Measurements from ENCODE around the gene TMA7B.

The TMA7B gene

DNA sequence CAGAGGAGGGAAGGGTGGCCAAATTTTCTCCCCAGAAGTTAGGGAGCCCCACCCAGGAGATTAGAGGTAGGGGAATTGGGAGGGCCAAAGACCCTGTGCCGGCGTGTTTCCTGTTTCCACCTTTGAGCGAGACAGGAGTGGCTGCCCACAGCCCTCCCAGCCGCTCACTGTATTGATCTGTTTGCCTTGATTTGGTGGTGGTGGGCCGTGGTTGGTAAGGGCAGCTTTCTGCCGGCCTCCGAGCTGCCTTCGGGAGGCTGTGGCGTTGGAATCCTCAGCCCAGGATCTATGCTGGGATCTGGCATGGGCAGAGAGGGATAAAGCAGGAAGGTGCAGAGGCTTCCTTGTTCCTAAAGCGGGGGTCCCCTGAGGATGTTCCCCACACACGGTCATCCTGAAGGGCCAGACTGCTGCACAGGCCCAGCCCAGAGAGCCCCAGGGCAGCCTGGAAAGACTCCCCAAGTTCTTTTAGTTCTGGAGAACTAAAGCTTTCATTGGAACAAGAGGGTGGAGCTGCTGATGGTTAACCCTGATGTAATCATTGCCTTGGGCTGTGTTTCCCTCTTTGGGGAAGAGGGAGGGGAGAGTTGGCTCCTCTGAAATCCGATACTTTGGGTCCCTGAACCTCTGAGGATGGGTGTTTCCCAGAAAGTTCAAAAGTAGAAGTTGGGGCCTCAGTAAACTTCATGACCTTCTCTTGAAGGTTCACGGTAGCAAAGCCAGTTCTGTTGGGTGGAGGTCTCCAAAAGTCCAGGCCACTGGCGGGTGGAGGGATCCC lies 41.8 kb downstream of the TMA7B start:
- DNase-seq (ENCODE audit: low read depth in 2 of 2), result no peak

DNA sequence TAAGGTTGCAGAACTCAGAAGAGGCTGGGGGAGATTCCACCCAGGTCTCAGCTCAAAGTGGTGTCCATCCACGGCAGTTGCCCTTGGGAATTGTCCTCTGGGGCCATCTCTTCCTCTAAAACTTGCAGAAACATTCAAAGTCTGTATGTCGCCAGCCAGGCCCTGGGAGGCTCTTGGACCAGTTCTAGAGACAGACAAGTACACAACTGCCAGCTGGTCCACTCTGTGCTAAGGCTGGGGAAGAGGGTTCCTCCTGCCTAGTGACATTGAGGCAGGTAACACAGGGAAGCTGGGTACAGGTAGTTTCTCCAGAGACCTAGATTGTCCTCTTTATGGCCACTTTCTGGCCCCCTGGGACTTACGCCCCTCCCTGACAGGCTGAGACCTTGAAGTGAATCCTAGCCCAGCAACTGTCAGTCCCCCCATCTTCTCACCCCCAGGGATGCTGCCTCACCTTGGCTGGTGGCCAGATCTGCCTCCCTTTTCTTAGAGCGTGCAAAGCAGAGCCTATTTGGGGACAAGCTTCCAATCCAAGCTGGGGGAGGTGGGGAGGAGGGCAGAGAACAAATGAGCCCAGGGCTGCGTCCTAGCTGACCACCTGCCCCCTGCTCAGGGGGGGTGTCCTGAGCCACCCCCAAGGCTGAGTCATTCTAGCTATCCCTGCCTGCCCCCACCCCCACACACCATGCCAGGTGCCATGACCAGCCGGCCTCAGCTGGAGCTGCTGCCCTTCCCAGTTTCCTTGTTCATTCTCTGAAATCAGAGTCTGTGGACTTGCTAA lies 42.9 kb downstream of the TMA7B start:
- DNase-seq (ENCODE audit: low read depth in 2 of 2), result no peak

DNA sequence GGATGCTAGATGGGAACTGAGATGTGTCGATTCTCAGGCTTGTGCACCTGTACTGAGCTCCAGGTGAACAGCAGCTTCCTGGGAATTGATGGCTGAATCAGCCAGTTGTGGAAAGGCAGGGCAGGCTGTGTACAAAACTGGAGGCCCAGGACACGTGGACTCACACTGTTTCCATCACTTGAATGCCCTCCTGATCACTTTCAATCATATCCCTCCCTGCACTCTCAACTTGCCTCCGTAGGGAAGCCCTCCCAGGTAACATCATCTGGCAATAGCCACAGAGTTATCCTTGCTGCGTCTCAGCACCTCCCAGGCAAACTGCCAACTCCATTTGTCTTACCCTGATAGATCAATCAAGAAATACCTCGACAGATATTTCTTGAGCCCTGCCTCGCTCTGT lies 44.6 kb downstream of the TMA7B start:
- no peak for DNase-seq (ENCODE audit: low read depth in 2 of 2)

DNA sequence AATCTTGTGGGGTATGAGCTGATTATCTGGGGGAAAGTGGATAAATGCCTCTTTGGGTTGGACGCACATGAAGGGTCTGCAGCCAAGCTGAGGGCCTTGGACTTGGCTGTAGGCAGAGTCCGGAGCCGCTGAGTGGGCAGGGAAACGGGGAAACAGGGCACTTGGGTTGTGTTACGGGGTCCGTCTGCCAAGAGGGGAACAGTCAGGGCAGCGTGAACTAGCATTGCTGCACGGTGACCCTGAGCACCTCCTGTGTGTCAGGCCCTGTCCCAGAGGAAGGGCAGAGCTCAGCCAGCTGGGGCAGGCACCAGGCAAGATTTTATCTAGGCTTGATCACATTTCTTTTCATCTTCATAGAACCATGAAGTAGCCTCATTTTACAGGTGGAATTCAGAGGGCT lies 46.4 kb downstream of the TMA7B start:
- no peak for DNase-seq (ENCODE audit: low read depth in 2 of 2)

DNA sequence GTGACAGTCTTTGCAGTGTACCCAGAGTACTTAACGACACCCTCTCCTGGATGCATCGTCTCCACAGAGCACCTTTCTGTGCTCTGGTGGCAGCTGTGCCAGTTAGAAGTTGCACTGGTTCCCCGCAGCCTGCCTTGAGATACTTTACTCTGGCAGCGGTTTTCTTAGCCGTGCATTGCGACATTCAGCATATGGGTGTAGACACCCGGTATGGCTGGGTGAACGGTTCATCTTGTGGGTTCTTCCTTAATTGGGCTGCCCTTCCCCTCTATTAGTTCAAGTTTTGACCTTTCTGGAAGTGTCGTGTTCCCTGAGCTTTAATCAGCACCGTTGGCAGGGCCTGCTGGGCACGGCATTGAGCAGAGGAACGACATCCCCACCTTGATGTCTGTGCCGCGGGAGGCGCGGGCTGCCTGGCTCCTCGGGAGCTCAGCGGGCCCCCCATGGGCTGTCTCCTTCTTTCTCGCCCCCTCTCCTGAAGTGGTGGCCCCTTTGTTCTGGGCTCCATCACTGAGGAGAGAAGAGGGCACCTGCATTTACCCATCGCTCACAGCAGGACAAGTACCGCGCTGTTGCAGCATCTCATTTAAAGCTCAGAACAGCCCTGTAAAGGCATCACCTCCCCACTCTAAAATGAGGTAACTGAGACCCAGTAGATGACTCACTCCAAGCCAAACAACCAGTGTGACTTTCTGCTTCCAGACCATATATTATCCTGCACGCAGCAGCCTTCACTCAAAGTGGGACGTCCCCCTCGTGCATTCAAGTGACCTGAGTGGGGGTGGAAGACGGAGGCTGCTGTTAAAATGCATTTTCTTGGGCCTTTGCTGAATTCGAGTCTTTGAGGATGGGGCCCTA lies 47.9 kb downstream of the TMA7B start:
- no peak for DNase-seq (ENCODE audit: low read depth in 2 of 2)

DNA sequence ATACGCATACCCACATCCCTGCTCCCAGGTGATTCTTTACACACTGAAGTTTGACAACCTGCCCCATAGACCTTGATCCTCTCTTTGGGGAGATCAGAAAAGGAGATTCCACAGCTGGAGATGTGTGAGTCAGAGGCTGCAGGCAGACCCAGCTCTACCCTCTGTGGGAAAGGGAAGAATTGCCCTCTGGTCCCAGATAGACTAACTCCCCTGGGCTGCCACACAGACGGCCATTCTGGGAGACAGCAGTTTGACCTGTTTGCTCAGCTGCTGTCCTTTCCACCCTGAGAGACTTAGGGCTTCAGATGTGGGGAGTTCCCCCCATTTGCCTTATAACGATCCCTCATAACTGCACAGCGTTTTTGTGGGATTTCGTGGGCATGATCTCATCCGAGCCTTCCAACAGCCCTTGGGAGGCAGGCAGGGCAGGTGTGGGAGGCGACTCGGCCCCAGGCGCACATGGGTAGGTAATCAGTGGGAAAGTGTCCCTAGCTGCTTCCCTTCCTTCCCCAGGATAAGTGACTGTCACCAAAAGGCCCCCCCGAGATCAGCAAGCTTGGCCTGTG lies 48.6 kb downstream of the TMA7B start:
- DNase-seq (ENCODE audit: low read depth in 2 of 2), result no peak

DNA sequence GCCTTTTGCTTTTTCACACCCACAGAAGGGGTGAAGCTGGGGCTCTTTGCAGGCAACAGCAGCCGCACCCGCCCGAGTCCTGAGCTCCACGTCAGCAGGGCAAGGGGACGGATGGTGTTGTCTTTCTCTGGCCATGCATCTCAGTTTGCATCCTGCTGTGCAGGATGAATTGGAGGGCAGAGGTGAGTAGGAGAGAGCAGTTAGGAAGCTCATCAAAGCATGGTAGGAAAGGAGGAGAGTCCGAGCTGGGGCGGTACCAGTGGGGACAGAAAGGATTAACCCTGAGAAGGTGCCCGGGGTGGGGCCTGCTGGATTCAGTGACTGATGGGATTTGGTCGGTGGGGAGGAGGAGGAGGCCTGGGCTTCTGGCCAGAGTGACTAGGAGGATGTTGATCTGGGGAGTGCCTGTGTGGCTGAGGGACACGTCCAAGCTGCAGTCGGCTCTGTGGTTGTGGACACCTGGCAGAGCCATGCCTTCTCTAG lies 49.1 kb downstream of the TMA7B start:
- DNase-seq (ENCODE audit: low read depth in 2 of 2), result no peak

DNA sequence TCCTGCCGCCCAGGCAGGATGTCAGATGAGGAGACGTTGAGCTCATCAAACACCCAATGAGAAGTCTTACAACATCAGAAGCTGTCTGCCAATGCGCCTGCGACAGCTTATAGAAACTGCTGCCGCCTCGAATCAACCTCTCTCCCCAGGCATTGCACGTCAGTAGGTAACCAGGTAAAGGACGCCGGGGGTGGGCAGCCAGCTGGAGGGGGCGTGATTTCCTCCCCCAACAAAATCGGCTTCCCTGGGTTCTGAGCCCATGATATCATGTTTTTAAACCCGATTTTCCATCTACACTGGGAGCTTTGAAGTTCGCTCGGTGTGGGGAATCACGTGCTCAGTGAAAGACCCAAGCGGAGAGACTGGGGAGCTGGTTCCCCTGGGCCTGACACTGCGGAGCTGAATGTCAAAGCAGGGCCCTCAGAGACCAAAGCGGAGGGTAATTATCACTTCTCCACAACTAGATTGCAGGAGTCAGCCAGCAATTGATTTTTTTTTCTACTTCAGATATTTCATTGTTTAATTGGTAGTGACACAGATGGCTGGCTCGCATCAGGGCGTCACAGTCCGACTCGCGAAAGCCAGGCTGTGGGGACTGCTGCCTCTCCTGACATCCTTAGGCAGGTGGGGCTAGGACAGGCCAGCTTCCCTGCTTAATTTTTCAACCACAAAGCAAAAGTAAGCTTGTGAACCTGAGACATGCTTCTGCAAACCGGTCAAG lies 49.9 kb downstream of the TMA7B start:
- DNase-seq (ENCODE audit: low read depth in 2 of 2), result no peak

DNA sequence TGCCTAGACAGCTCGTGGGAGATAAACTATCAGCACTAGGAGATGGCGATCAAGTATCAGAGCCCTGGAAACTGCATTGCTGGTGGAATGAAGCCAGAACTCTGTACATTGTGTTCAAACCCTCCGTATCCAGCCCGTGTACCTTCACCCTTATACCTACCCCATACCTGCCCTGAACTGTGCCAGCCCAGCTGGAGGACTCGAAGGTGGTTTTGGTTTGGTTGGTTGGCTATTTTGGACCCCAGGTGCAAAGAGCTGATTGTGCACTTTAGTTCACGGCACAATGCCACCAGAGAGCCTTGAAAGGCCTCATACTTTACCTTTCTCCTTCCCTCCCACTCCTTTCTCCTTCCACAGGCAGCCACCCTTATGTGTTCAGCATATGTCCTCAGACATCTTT lies 50.5 kb downstream of the TMA7B start:
- DNase-seq (ENCODE audit: low read depth in 2 of 2), result no peak

Measured in stimulated activated CD8-positive, alpha-beta memory T cell treated with anti-CD3 and anti-CD28 coated beads, Interleukin-2, amount 100 ng/mL, for 48 hours (primary cell).